Neural cell (in vitro differentiated cells): Measurements from ENCODE around the gene RABGAP1L. TPM values are rescaled to one million over a fixed set of nuclear protein-coding genes. Genes with fewer than 3 reads are reported as not detected.

Experiments
- H2AFZ ChIP-seq: fragments of 200-600, 300-800 bp; sonication (generic), shearing (Covaris generic); 2 replicates; pipeline ENCODE4 v1.6.0; 2014; ENCODE audit warnings: low read depth, mild to moderate bottlenecking, antibody characterized with exemption, low read length, moderate library complexity
- H3F3A ChIP-seq: fragments of 200-600 bp; shearing (Covaris generic); 2 replicates; pipeline ENCODE4 v1.6.1; 2016; ENCODE audit warnings: mild to moderate bottlenecking, moderate library complexity, mixed read lengths, antibody characterized with exemption, low read length; ENCODE audit not compliant: insufficient read depth, poor library complexity, severe bottlenecking
- H3K27ac ChIP-seq: fragments of 200-600, 300-800 bp; sonication (generic), shearing (Covaris generic); 2 replicates; pipeline ENCODE4 v1.5.1; 2014; ENCODE audit warnings: mild to moderate bottlenecking, low read length, moderate library complexity
- H3K27me3 ChIP-seq: fragments of 300-800, 200-600 bp; sonication (generic), shearing (Covaris generic); 2 replicates; pipeline ENCODE4 v1.6.0; 2014; ENCODE audit warnings: mild to moderate bottlenecking, low read depth, low read length, moderate library complexity; ENCODE audit not compliant: insufficient read depth
- H3K36me3 ChIP-seq: fragments of 300-800, 200-600 bp; sonication (generic), shearing (Covaris generic); 2 replicates; pipeline ENCODE4 v1.5.1; 2014; ENCODE audit warnings: mild to moderate bottlenecking, antibody characterized with exemption, low read length, moderate library complexity; ENCODE audit not compliant: insufficient read depth
- H3K4me2 ChIP-seq: fragments of 300-800, 200-600 bp; sonication (generic), shearing (Covaris generic); 2 replicates; pipeline ENCODE4 v1.6.0; 2014; ENCODE audit warnings: mild to moderate bottlenecking, low read length
- H3K4me3 ChIP-seq: fragments of 300-800, 200-600 bp; sonication (generic), shearing (Covaris generic); 2 replicates; pipeline ENCODE4 v1.5.1; 2014; ENCODE audit warnings: mild to moderate bottlenecking, low read length, moderate library complexity
- H3K79me2 ChIP-seq: fragments of 200-600 bp; shearing (Covaris generic); replicated peaks from 2 replicates; pipeline ENCODE4 v1.6.0; 2014; ENCODE audit warnings: mild to moderate bottlenecking, low read length, moderate library complexity; ENCODE audit not compliant: insufficient read depth
- H3K9ac ChIP-seq: fragments of 300-800, 200-600 bp; sonication (generic), shearing (Covaris generic); 2 replicates; pipeline ENCODE4 v1.6.1; 2016; ENCODE audit warnings: mild to moderate bottlenecking, low read length, mixed read lengths
- H3K9me2 ChIP-seq: fragments of 200-600 bp; shearing (Covaris generic); 2 replicates; pipeline ENCODE4 v1.6.1; 2016; ENCODE audit warnings: mild to moderate bottlenecking, low read length, mixed read lengths; ENCODE audit not compliant: insufficient read depth
- H3K9me3 ChIP-seq: fragments of 200-600, 300-800 bp; sonication (generic), shearing (Covaris generic); 2 replicates; pipeline ENCODE4 v1.6.1; 2016; ENCODE audit warnings: mild to moderate bottlenecking, mixed run types, low read length, moderate library complexity, mixed read lengths
- H4K20me1 ChIP-seq: fragments of 200-600 bp; shearing (Covaris generic); 2 replicates; pipeline ENCODE4 v1.6.1; 2016; ENCODE audit warnings: mild to moderate bottlenecking, mixed run types; ENCODE audit not compliant: insufficient read depth
- CTCF ChIP-seq: fragments of 450-650 bp; IDR thresholded peaks from 2 replicates; pipeline ENCODE4 v1.5.1; 2014; ENCODE audit warnings: antibody characterized with exemption, mild to moderate bottlenecking, moderate library complexity; ENCODE audit not compliant: poor library complexity, severe bottlenecking
- EP300 ChIP-seq: fragments of 450-650 bp; conservative IDR thresholded peaks from 2 replicates; pipeline ENCODE4 v1.6.1; 2014; ENCODE audit warnings: antibody characterized with exemption, mild to moderate bottlenecking, moderate library complexity; ENCODE audit not compliant: poor library complexity, severe bottlenecking
- EZH2 ChIP-seq: fragments of 200-600, 300-800 bp; shearing (Covaris generic), sonication (generic); IDR thresholded peaks from 2 replicates; pipeline ENCODE4 v1.6.1; 2014; ENCODE audit warnings: antibody characterized with exemption, low read length, borderline replicate concordance, mild to moderate bottlenecking; ENCODE audit not compliant: insufficient read depth, poor library complexity, severe bottlenecking
- MXI1 ChIP-seq: fragments of 450-650 bp; conservative IDR thresholded peaks from 2 replicates; pipeline ENCODE4 v1.6.1; 2014; ENCODE audit warnings: antibody characterized with exemption, mild to moderate bottlenecking; ENCODE audit not compliant: poor library complexity, severe bottlenecking
- POLR2AphosphoS5 ChIP-seq: IDR thresholded peaks from 2 replicates; pipeline ENCODE4 v1.6.1; 2012
- RAD21 ChIP-seq: fragments of 450-650 bp; conservative IDR thresholded peaks from 2 replicates; pipeline ENCODE4 v1.6.1; 2014; ENCODE audit warnings: antibody characterized with exemption, mild to moderate bottlenecking, moderate library complexity
- REST ChIP-seq: IDR thresholded peaks from 2 replicates; pipeline ENCODE4 v1.6.1; 2012; ENCODE audit warnings: borderline replicate concordance
- SMC3 ChIP-seq: fragments of 450-650 bp; conservative IDR thresholded peaks from 2 replicates; pipeline ENCODE4 v1.6.1; 2014; ENCODE audit warnings: antibody characterized with exemption, mild to moderate bottlenecking, moderate library complexity; ENCODE audit not compliant: poor library complexity
- TAF1 ChIP-seq: IDR thresholded peaks from 2 replicates; pipeline ENCODE4 v1.6.1; 2012; ENCODE audit warnings: low read depth
- polyA plus RNA-seq: library from polyadenylated mRNA; depleted of rRNA; stranded (reverse); fragments of >200 nt; gene quantifications from 2 replicates; pipeline ENCODE4 v1.2.3, GENCODE V29; 2014

Gene RABGAP1L
- polyA plus RNA-seq, 1 donor from 2014 or later, result 32.2 TPM

GRCh38 chr1:175024773-175025172 lies 865.5 kb downstream of the RABGAP1L start:
- Histone ChIP-seq H3K9ac (no peak overlapping the region), H3K4me2 (no peak overlapping the region), H2AFZ (no peak overlapping the region), H3K9me3 (no peaks in the 10 kb centered on the region), H3K9me2 (no peaks in the 10 kb centered on the region), H4K20me1 (no peaks in the 10 kb centered on the region), H3K27me3 (no peaks in the 10 kb centered on the region), H3K27ac (no peak overlapping the region), H3F3A (no peaks in the 10 kb centered on the region), H3K36me3 (no peaks in the 10 kb centered on the region), H3K4me3 (no peak overlapping the region), H3K79me2 (peaks cover 18% of the 10 kb centered on the region)
- no peak for TF ChIP-seq CTCF
- TF ChIP-seq POLR2AphosphoS5, result no peak
- TF ChIP-seq SMC3, result no peak
- TF ChIP-seq TAF1, result no peak
- TF ChIP-seq EP300, result no peak
- TF ChIP-seq EZH2, result no peak
- TF ChIP-seq RAD21, result no peak
- no peak for TF ChIP-seq REST
- no peak for TF ChIP-seq MXI1

DNA sequence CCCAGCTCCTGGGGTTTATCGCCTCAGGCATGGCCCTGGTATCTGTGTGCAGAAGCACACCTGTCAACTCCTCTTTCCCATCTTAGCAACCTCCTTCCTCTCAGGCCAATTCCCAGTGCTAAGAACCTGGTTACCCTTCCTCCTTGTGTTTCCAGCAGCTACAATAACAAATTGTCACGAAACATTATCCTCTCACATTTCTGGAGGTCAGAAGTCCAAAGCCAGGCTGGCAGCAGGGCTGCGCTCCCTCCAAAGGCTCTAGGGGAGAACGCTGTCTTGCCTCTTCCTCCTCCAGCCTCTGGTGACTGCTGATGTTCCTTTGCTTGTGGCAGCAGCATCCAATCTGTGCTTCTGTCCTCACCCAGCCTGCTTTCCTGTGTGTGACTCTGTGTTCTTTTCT lies 874.6 kb downstream of the RABGAP1L start:
- no peak overlapping the region for H3K9ac ChIP-seq
- no peaks in the 10 kb centered on the region for H3K36me3 ChIP-seq
- no peaks in the 10 kb centered on the region for H3K27me3 ChIP-seq
- H3K4me2 ChIP-seq, result no peak overlapping the region
- no peak for TF ChIP-seq CTCF
- no peak for TF ChIP-seq MXI1
- no peak for TF ChIP-seq RAD21
- no peak for TF ChIP-seq EP300
- TF ChIP-seq POLR2AphosphoS5, result no peak
- TF ChIP-seq EZH2, result no peak
- no peak for TF ChIP-seq SMC3
- no peak for TF ChIP-seq REST
- TF ChIP-seq TAF1, result no peak
- no peaks in the 10 kb centered on the region for H3F3A ChIP-seq
- no peaks in the 10 kb centered on the region for H3K9me3 ChIP-seq
- H3K4me3 ChIP-seq, result no peak overlapping the region
- H3K27ac ChIP-seq, result no peak overlapping the region
- no peaks in the 10 kb centered on the region for H4K20me1 ChIP-seq
- no peaks in the 10 kb centered on the region for H3K9me2 ChIP-seq
- no peaks in the 10 kb centered on the region for H3K79me2 ChIP-seq
- no peak overlapping the region for H2AFZ ChIP-seq
